Measurements from ENCODE around the gene COLGALT1.

DNA sequence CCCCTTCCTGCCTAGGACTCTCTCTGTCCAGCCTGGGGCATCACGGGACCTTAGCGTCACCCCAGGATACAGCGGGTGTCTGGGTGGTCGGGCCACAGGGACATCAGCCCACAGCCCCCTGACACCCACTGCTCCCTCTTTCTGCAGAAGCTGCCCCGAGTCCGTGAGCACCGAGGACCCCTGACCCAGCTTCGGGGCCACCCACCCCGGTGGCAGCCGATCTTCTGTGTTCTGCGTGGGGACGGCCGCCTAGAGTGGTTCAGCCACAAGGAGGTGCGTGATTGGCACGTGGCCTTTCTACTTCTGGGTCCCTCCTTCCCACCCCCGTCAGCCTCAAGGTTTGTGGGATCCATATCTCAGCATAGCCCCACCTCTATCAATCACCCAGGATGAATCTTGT lies 23.3 kb upstream of the COLGALT1 start:
- TF ChIP-seq, protein P1, sequence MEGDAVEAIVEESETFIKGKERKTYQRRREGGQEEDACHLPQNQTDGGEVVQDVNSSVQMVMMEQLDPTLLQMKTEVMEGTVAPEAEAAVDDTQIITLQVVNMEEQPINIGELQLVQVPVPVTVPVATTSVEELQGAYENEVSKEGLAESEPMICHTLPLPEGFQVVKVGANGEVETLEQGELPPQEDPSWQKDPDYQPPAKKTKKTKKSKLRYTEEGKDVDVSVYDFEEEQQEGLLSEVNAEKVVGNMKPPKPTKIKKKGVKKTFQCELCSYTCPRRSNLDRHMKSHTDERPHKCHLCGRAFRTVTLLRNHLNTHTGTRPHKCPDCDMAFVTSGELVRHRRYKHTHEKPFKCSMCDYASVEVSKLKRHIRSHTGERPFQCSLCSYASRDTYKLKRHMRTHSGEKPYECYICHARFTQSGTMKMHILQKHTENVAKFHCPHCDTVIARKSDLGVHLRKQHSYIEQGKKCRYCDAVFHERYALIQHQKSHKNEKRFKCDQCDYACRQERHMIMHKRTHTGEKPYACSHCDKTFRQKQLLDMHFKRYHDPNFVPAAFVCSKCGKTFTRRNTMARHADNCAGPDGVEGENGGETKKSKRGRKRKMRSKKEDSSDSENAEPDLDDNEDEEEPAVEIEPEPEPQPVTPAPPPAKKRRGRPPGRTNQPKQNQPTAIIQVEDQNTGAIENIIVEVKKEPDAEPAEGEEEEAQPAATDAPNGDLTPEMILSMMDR (IDR thresholded peaks at IDR 0.05): no peak
- TF ChIP-seq POLR2A (IDR thresholded peaks at IDR 0.05): no peak

Data from thyroid gland (tissue), 4 donors.